KMS-11 (cell line): Measurements from ENCODE around the gene PTGDS.

Experiments used
- H2AFZ ChIP-seq: fragments of 200-600 bp; sonication (generic); 2 replicates; pipeline ENCODE4 v1.6.1; 2016; ENCODE audit warnings: antibody characterized with exemption, mixed run types, low read depth
- H3K27ac ChIP-seq: fragments of 200-600 bp; sonication (generic); 2 replicates; pipeline ENCODE4 v1.6.1; 2016; ENCODE audit warnings: mild to moderate bottlenecking, mixed run types
- H3K27me3 ChIP-seq: fragments of 200-600 bp; sonication (generic); 2 replicates; pipeline ENCODE4 v1.6.1; 2017; ENCODE audit warnings: mild to moderate bottlenecking, low read depth, mixed run types, moderate library complexity; ENCODE audit not compliant: insufficient read depth
- H3K36me3 ChIP-seq: fragments of 200-600 bp; sonication (generic); 2 replicates; pipeline ENCODE4 v1.6.1; 2017; ENCODE audit warnings: mild to moderate bottlenecking, mixed run types; ENCODE audit not compliant: insufficient read depth
- H3K4me1 ChIP-seq: fragments of 200-600 bp; sonication (generic); 2 replicates; pipeline ENCODE4 v1.6.1; 2016; ENCODE audit warnings: mild to moderate bottlenecking, low read depth, mixed run types; ENCODE audit not compliant: poor library complexity, severe bottlenecking
- H3K4me2 ChIP-seq: fragments of 200-600 bp; sonication (generic); 2 replicates; pipeline ENCODE4 v1.7.0; 2016; ENCODE audit warnings: mild to moderate bottlenecking, mixed run types
- H3K4me3 ChIP-seq: fragments of 200-600 bp; sonication (generic); IDR thresholded peaks from 2 replicates; pipeline ENCODE4 v1.6.1; 2017; ENCODE audit warnings: low read depth, low read length, mixed read lengths; ENCODE audit not compliant: insufficient read depth
- H3K79me2 ChIP-seq: fragments of 200-600 bp; sonication (generic); 2 replicates; pipeline ENCODE4 v1.6.1; 2016; ENCODE audit warnings: low read depth, mixed run types; ENCODE audit not compliant: insufficient read depth
- H3K9ac ChIP-seq: fragments of 200-600 bp; sonication (generic); 2 replicates; pipeline ENCODE4 v1.6.1; 2016; ENCODE audit warnings: mild to moderate bottlenecking, mixed run types
- H4K20me1 ChIP-seq: fragments of 200-600 bp; sonication (generic); 2 replicates; pipeline ENCODE4 v1.6.1; 2016; ENCODE audit warnings: mild to moderate bottlenecking, mixed run types; ENCODE audit not compliant: insufficient read depth
- CTCF ChIP-seq: fragments of 200-600 bp; sonication (generic); conservative IDR thresholded peaks from 2 replicates; pipeline ENCODE4 v1.6.1; 2017; ENCODE audit warnings: low read depth, mild to moderate bottlenecking, antibody characterized with exemption, low read length, moderate library complexity, mixed read lengths

PTGDS gene

GRCh38 chr9:136997830-136998234, 20.5 kb downstream of the PTGDS start:
- no peak overlapping the region for H3K4me2 ChIP-seq

DNA sequence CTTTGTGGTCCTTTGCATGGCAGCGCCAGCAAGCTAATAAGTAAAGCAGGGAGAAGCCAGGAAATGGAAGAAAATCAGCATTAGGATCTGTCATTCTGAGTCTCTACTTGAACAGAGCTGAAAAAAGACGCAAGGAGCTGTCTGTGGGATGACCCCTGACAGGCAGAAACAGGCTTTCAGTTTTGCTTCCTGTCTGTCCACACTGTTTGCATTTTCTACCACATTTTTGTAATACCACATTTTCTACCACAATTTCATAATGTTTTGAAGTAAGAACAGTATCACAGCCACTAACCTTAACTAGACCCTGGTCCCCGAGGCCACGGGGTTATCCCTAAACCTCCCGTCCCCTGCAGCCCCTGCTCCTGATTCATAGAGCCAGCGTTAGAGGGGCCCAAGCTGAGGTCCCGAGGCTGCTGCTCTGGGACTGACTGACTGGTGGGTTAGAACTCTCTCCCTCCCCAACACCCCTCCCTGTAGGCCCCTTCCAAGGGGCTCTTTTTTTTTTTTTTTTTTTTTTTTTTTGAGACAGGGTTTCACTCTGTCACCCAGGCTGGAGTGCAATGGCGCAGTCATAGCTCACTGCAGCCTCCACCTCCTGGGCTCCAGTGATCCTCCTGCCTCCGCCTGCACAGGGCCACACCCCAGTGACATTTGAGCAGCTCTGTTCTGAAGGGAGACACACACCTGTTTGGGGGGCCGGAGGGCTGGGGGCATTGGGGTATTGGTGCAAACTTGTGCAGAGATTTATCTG, 23.1 kb downstream of the PTGDS start:
- Histone ChIP-seq H3K27ac (no peak overlapping the region), H2AFZ (no peak overlapping the region; the same call in 1 of the 2 replicates), H3K27me3 (peaks cover 58% of the 10 kb centered on the region), H3K4me1 (peaks cover 25% of the 10 kb centered on the region), H3K79me2 (no peaks in the 10 kb centered on the region), H4K20me1 (no peaks in the 10 kb centered on the region), H3K36me3 (no peaks in the 10 kb centered on the region), H3K4me2 (peak overlapping the region; percentile 55), H3K4me3 (no peak overlapping the region), H3K9ac (no peak overlapping the region)
- no peak for TF ChIP-seq CTCF

More at GRCh38 chr9:136997830-136998234, 20.5 kb downstream of the PTGDS start:
- H3K4me3 ChIP-seq, result no peak overlapping the region
- no peaks in the 10 kb centered on the region for H4K20me1 ChIP-seq
- no peaks in the 10 kb centered on the region for H3K36me3 ChIP-seq
- no peak overlapping the region for H2AFZ ChIP-seq
- TF ChIP-seq CTCF, result no peak
- no peaks in the 10 kb centered on the region for H3K79me2 ChIP-seq
- no peak overlapping the region for H3K27ac ChIP-seq
- H3K4me1 ChIP-seq, result peaks cover 31% of the 10 kb centered on the region
- no peak overlapping the region for H3K9ac ChIP-seq
- peaks cover 43% of the 10 kb centered on the region for H3K27me3 ChIP-seq

DNA sequence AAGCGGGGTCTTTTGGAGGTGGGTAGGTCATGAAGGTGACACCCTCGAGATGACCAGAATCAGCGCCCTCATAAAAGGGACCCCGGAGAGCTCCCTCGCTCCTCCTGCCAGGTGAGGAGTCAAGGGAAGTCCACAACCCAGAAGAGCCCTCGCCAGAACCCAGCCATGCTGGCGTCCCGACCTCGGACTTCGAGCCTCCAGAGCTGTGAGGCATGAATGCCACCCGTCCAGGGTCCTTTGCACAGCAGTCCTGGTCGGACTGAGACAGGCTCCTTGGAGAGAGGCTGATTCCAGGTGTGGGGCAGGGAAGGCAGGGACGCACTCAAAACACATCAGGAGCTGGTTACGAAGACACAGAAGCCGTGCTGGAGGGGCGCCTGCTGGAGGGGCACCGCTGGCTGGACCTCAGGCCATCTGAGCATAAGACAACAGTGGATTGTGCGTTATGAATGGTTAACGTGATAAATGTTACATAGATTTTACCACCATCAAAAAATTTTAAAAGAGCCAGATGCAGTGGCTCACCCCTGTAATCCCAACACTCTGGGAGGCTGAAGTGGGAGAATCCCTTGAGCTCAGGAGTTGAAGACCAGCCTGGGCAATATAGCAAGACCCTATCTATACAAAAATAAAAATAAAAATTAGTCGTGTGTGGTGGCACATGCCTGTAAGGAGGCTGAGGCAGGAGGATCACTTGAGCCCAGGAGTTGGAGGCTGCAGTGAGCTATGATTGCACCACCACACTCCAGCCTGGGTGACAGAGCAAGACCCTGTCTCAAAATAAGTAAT, 24.7 kb downstream of the PTGDS start:
- peaks cover 25% of the 10 kb centered on the region for H3K4me1 ChIP-seq
- no peak for TF ChIP-seq CTCF
- no peaks in the 10 kb centered on the region for H4K20me1 ChIP-seq
- no peaks in the 10 kb centered on the region for H3K36me3 ChIP-seq
- H3K4me2 ChIP-seq, result no peak overlapping the region
- H3K79me2 ChIP-seq, result no peaks in the 10 kb centered on the region
- no peak overlapping the region for H3K9ac ChIP-seq
- no peak overlapping the region for H3K27ac ChIP-seq
- H2AFZ ChIP-seq, result no peak overlapping the region
- peaks cover 71% of the 10 kb centered on the region for H3K27me3 ChIP-seq
- H3K4me3 ChIP-seq, result no peak overlapping the region

GRCh38 chr9:137002646-137003041, 25.3 kb downstream of the PTGDS start:
- Histone ChIP-seq H3K9ac (no peak overlapping the region), H3K27ac (no peak overlapping the region), H2AFZ (no peak overlapping the region), H3K4me2 (no peak overlapping the region), H4K20me1 (no peaks in the 10 kb centered on the region), H3K36me3 (no peaks in the 10 kb centered on the region), H3K79me2 (no peaks in the 10 kb centered on the region), H3K4me1 (peaks cover 25% of the 10 kb centered on the region), H3K4me3 (no peak overlapping the region), H3K27me3 (peaks cover 71% of the 10 kb centered on the region)
- no peak for TF ChIP-seq CTCF
